Measurements from ENCODE around the gene ZNF57.
"Not testable (repeated sequence)": the region's sequence is repeated elsewhere in the genome, so short reads cannot be mapped to it uniquely, and the experiment has no call there.

Gene ZNF57

DNA sequence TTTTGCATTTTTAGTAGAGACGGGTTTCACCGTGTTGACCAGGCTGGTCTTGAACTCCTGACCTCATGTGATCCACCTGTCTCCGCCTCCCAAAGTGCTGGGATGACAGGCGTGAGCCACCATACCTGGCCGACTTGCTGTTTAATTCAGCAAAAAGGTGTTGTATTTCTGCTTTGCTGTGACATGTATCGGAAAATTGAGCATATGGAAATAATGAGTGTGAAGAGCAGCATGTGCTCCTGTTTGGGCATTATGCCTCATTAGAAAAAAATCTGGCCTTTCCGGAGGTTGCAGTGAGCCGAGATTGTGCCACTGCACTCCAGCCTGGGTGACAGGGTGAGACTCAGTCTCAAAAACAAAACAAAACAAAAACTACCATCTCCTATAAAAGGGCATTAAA is 10.2 kb upstream of the ZNF57 start:
- in situ Hi-C loops (cut with MboI; ENCODE audit: low sequenced_read_pairs): not testable (repeated sequence)

DNA sequence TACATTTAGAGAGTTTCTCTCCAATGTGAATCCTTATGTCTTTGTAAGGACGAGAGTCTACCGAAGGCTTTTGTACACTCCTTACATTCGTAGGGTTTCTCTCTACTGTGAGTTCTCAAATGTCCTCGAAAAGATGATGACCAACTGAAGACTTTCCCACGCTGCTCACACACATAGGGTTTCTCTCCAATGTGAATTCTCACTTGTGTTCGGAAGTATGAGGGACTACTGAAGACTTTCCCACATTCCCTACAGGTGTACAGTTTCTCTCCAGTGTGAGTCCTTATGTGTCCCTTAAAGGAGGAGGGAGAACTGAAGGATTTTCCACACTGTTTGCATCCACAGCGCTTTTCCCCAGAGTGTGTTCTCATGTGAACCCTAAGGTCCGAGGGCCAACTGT is 4.0 kb upstream of the ZNF57 start:
- in situ Hi-C loops (cut with MboI; ENCODE audit: low sequenced_read_pairs): no loop called here

DNA sequence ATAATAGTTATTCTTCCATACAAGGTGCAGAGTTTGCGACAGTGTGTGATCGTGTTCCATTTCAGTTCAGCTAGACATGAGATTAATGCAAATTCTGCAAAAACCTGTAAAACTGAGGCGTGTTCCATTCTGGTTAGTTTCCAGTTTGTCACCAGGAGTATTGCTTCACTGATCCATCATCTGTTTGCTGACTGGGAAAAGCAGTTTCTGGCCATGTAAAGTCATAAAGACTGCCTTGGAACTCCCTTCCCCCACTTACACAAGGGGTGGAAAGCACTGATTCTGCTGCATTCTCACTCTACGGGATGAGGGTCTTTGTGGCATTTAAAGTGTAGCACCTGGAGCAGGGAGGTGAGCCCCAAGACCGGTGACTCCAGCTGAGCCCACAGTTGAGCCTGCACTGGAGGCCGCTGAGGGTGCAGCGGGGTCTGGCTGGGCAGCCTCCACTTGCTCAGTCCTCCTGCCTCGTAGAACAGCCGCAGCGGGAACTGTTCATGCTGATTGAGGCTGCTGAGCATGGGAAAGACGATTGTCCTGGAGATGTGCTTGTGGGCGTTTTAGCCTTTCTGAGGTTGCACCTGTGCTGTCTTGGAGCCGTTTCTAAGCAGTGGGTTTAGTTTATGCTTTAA is 2.0 kb downstream of the ZNF57 start:
- in situ Hi-C loops (cut with MboI; ENCODE audit: low sequenced_read_pairs): no loop called here

DNA sequence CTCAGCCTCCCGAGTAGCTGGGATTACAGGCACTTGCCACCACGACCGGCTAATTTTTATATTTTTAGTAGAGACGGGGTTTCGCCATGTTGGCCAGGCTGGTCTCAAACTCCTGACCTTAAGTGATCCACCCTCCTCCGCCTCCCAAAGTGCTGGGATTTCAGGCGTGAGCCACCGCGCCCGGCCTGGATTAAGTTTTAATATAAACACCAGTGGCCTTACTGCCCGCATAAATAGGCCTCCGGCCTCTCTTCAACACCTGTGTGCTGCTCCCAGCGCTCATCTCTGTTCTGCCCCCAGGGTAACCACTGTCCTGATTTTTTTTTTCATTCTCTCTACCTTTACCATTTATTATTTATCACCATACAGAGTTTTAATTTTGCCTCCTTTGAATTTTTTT is 2.6 kb downstream of the ZNF57 start:
- in situ Hi-C loops (cut with MboI; ENCODE audit: low sequenced_read_pairs): not testable (repeated sequence)

DNA sequence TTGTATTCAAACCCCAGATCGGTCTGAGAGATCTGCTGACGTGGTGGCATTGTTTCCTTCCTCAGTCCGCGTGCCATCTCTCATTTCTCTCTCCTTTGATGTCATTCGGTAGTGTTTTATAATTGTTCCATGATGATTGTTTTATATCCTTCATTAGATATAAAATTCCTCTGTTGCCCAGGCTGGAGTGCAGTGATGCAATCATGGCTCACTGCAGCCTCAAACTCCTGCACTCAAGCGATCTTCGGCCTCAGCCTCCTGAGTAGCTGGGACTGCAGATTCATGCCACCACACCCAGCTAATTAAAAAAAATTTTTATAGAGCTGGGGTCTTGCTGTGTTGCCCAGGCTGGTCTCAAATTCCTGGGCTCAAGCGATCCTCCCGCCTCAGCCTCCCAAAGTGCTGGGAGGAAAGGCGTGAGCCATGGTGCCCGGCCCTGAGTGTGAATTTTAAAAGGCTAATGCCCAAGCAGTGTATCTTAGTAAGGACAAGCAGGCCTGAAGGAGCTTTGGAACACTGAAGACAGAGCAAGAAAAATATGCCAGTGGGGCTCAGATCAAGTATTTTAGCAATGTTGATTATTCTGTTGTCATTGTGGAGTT is 5.3 kb downstream of the ZNF57 start:
- in situ Hi-C loops (cut with MboI; ENCODE audit: low sequenced_read_pairs): no loop called here

DNA sequence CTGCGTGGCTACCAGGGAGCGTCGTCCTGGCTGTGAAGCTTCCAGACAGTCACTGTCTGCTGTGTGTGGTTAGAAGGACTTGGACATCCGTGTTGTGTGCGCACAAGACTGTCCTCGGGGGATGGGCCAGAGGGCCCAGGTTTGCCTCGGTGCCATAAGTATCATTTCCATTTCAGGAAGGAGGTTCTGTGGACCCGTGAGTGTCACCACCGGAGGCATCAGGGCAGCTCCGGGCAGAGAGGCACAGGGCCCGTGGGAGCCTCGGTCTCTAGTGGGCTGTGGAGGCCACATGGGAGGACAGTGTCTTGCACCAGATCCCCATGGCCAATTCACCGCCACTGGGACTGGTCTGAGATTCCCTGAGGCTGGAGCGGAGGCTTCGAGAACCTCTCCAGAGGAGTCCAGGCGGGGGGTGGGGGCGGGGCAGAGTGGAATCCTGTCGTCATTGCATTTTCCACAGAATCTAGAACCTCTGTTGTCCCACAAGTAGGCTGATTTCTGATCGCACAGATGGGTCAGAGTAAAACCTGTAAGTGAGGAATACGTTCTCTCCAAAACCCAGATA is 6.0 kb downstream of the ZNF57 start:
- in situ Hi-C loops (cut with MboI; ENCODE audit: low sequenced_read_pairs): no loop called here

DNA sequence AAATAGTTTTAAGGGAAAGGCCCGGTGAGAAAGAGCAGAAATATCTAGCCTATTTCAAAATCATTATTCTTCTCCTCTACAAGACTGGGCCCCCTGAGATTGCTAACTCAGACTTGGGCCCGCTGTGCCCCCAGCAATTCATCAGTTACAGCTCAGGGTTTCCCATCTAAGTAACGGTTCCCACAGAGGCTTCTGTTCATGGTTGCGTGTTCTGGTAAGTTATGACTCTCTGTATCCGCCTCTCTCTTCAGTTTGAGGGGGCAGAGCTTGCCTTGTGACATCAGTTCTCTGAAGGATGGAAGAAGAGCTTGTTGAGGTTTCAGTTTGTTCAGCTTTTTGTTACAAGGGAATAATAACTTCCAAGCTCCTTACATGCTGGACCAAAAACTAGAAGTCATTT is 11.6 kb downstream of the ZNF57 start:
- in situ Hi-C loops (cut with MboI; ENCODE audit: low sequenced_read_pairs): no loop called here

DNA sequence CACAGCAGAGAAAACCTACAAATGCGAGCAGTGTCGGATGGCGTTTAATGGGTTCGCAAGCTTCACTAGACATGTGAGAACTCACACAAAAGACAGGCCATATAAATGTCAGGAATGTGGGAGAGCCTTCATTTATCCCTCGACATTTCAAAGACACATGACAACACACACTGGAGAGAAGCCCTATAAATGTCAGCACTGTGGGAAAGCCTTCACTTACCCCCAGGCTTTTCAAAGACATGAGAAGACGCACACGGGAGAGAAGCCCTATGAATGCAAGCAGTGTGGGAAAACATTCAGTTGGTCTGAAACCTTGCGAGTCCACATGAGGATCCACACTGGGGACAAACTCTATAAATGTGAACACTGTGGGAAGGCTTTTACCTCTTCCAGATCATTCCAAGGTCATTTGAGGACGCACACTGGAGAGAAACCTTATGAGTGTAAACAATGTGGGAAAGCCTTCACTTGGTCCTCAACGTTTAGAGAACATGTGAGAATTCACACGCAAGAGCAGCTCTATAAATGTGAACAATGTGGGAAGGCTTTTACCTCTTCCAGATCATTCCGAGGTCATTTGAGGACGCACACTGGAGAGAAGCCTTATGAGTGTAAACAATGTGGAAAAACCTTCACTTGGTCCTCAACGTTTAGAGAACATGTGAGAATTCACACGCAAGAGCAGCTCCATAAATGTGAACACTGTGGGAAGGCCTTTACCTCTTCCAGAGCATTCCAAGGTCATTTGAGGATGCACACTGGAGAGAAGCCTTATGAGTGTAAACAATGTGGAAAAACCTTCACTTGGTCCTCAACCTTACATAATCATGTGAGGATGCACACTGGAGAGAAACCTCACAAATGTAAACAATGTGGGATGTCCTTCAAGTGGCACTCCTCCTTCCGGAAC is 16.8 kb downstream of the ZNF57 start:
- in situ Hi-C loops (cut with MboI; ENCODE audit: low sequenced_read_pairs): no loop called here

DNA sequence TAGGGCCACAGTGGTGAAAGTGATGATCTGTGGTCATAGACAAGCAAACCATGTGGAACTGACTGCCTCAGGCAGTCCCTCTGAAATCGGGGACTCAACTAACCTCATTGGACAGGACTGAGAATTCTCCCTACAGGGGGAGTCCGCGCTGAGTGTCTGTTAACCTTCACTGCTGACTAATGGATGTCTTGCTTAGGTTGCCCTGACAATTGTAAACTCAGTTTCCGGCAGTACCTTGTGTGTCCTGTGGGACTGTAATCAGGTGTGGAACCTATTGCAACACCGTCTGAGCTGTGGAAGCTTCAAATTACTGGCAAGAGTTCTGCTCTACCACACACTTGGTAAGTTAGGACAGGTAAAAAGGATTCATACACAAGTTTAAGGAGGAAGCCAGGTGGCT is 22.3 kb downstream of the ZNF57 start:
- in situ Hi-C loops (cut with MboI; ENCODE audit: low sequenced_read_pairs): no loop called here

DNA sequence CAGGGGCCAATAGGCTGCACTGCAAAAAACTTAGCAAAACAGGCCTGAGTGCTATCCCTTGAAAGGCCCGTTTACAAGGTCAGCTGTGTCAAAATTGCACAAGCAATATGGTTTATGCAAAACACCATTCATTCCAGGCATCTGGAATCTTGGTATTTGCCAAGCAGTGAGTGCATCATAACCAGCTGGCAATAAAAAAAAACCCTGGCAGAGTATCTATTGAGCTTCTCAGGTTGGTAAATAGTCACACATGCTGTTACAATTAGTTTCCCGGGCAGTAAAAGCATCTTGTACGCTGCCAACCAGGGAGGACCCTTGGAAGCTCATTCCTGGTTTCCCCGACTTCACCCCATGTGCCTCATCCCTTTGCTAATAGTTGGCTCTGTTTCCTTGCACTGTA is 22.8 kb downstream of the ZNF57 start:
- in situ Hi-C loops (cut with MboI; ENCODE audit: low sequenced_read_pairs): no loop called here

DNA sequence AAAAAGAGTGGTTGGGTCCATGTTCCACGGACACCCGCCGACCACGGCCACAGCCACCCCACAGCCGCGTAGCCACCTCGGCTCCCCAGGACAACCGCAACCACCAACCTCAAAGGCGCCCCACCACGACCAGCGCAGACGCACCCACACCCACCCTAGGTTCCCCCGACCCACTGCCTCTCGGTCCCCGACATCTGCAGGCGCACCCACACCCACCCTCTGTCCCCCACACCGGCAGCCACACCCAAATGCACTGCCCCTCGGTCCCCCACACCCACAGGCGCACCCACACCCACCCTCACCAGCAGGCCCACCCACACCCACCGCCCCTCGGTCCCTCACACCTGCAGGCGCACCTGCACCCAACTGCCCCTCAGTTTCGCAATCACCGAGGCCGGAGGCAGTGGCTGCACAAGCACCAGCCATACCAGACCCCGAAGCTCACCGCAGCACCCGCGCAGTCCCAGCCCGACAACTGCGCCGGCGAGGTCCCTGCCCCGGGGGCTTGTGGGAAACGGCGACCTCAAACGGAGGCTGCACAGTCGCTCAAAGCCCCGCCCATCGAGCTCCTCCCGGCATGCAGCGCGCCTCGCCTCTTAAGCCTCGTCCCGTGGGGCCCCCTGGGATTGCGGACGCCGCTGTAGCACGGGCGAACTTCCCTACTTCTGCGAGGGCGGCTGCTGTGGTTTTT is 25.8 kb downstream of the ZNF57 start:
- in situ Hi-C loops (cut with MboI; ENCODE audit: low sequenced_read_pairs): no loop called here

DNA sequence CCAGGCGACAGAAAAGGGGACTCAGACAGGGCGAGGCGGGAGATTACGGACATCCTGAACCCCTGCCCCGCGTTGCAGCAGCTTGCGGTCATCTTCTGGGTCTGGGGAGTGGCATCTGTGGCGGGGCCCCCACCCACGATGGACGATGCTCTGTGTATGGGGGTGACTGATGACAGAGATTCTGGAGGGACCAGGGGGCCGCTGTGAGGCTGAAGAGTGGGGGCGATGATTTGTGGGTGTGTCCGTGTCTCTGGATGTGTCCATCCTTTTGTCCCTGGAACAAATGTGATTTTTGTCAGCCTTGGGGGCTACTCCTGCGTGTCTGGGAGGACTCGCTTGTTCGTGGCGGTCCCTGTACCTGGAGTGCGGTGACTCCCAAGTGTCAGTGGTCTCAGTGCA is 26.3 kb downstream of the ZNF57 start:
- in situ Hi-C loops (cut with MboI; ENCODE audit: low sequenced_read_pairs): no loop called here

DNA sequence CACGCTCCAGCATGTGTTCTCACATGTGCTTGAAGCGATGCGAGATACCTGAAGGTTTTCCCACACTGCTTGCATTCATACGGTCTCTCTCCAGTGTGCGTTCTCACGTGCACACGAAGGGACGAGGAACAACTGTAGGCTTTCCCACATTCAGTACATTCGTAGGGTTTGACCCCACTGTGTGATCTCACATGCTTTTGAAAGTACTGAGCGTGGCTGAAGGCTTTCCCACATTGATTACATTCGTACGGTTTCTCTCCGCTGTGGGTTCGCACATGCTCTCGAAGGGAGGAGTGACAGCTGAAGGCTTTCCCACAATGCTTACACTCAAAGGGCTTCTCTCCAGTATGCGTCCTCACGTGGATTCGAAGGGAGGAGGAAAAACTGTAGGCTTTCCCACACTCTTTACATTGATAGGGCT is 32.8 kb downstream of the ZNF57 start:
- in situ Hi-C loops (cut with MboI; ENCODE audit: low sequenced_read_pairs): no loop called here

DNA sequence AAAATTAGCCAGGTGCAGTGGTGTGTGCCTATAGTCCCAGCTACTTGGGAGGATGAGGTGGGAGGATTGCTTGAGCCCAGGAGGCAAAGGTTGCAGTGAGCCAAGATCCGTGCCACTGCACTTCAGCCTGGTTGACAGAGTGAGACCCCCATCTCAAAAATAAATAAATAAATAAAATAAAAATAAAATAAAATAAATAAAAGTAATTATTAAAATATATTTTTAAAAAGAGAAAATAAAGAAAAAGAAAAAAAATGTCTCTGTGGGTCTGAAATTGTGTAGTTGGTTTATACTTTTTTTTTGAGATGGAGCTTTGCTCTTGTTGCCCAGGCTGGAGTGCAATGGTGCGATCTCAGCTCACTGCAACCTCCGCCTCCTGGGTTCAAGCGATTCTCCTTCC is 35.1 kb downstream of the ZNF57 start:
- in situ Hi-C loops (cut with MboI; ENCODE audit: low sequenced_read_pairs): not testable (repeated sequence)

DNA sequence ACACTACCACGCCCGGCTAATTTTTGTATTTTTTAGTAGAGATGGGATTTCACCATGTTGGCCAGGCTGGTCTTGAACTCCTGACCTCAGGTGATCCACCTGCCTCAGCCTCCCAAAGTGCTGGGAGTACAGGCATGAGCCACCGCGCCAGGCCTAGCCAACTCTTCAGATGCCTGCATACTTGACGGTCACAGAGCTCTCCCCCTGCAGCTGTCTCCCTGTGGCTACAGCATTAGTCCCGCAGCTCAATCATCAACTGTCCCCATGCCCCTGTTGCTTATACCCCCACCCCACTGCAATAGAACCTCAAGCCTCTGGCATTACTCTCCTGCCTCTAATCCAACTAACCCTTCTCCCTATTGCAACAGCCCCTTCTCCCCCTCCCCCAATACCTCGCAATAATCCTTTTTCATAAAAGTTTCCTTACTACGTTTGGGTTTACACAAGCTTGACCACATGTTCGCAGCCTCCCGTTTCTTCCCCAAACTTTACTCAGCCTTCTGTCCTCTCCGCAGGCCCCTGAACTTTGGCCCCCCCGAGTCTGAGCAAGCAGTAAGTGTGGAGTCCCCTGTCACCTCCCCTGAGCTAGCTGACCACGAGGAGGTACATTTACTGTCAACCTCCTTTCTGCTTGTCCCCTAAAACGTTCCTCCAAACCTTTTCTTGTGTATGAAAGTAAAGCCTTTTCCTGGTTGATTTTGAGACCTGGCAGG is 42.4 kb downstream of the ZNF57 start:
- in situ Hi-C loops (cut with MboI; ENCODE audit: low sequenced_read_pairs): no loop called here

DNA sequence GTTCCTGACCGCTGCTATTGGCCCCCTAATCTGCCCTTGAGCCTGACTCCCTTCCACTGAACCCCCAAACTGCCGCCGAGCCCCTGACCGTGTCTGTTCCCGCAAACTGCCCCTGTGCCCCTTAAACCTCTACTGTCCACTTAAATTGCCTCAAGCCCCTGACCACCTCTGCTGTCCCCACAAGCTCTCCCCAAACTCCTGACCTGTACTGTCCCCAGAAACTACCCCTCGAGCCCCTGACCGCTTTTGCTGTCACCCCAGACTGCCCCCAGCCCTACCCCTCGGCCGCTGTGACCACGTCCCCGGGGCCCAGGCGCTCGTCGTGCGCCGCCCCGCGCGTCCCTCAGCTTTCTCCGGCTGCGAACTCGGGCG is 43.7 kb downstream of the ZNF57 start:
- in situ Hi-C loops (cut with MboI; ENCODE audit: low sequenced_read_pairs): no loop called here

DNA sequence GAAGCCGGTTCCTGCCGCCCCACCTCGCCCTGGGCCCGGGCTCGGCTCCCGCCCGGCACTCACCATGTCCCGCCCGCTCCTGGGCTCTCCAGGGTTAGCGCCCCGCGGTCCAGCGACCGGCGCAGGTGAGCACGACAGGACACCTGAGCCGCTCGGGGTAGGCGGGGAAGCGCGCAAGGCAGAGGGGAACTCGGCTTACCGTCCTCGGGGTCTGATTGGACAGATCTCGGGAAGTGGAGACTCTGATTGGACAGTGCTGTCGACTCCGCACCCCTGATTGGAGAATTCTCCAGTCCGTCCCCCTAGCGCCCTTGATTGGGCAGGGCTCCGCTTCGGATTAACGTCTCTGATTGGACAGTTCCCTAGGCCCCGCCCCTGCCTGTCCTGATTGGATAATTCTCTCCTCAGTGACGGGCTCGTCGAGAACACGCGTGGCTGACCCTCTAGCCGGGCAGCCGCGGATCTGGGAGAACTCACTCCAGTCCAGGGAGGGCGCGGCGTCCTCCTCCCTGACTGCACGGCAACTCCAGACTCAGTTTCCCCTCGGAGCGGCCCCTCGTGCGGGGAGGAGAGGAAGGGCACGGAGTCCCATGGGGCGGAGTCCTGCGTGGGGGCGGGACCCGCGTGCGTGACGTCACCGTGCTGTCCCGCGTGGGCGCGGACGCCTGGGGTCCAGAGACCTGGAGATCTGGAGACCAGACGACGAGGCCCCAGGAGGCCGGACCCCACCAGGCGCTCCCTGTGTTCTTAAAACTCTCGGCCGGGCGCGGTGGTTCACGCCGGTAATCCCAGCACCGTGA is 44.2 kb downstream of the ZNF57 start, which contains the start of gene ZNF77:
TSS of gene ZNF77 (minus strand) at position 197 of the 800 bp plus-strand sequence. CDS start at position 66, 131 bp downstream.
- in situ Hi-C loops (cut with MboI; ENCODE audit: low sequenced_read_pairs): no loop called here

DNA sequence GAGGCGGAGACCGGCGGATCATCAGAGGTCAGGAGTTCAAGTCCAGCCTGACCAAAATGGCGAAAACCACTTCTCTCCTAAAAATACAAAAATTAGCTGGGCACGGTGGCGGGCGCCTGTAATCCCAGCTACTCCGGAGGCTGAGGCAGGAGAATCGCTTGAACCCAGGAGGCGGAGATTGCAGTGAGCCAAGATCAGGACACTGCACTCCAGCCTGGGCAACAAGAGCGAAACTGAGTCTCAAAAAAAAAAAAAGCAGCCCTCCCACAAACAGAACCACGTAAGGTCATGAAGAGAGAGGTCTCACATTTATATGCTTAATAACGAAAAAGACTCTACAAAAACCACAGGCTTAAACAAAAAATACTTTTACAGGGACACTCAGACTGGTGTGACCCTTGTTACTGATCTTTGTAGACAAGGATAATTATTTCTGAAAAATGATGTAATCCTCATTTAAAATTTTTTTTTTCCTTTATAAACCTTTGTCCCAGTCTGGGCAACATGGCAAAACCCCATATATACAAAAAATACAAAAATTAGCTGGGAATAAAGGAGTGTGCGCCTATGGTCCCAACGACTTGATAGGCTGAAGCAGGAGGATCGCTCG is 45.0 kb downstream of the ZNF57 start:
- in situ Hi-C loops (cut with MboI; ENCODE audit: low sequenced_read_pairs): no loop called here

DNA sequence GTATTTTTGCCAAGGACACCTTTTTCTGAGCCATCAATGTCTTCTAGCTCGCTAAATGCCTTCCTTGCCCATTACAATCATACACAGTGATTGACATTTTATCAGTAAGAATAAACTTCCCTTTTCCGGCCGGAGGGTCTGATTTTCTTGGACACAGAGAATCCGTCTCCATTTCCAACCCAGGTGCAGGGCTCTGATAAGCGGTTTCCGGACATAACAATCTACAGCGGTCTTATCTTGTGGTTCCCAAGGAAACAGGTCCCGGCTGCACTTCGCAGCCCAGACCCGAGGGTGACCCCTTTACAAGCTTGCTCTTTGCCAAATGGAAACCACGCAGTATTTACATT is 49.2 kb downstream of the ZNF57 start:
- in situ Hi-C loops (cut with MboI; ENCODE audit: low sequenced_read_pairs): no loop called here
